ENCODE measurements around the gene MYH15.

The MYH15 gene

GRCh38 chr3:108509263-108509662, 1.1 kb downstream of the MYH15 start:
- no peak for DNase-seq (ENCODE audit: low spot score)

GRCh38 chr3:108507902-108508301, 2.5 kb downstream of the MYH15 start:
- no peak for DNase-seq (ENCODE audit: low spot score)

- no peak for DNase-seq (ENCODE audit: low spot score)
These were observed 4.6 kb downstream of the MYH15 start for GRCh38 chr3:108505811-108506210.

DNA sequence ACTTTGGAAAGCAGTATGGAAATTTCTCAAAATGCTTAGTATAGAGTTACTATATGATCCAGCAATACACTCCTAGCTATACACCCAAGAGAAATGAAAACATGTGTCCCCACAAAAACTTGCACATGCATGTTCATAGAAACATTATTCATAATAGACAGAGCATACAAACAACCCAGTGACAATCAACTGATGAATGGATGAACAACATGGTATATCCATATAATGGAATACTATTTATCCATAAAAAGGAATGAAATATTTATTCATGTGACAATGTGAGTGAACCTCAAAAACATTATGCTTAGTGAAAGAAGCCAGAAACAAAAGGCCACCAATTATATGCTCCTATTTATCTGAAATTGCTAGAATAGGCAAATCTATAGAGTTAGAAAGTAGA, 6.7 kb downstream of the MYH15 start:
- DNase-seq (ENCODE audit: low spot score) = no peak

GRCh38 chr3:108501535-108501934, 8.9 kb downstream of the MYH15 start:
- no peak for DNase-seq (ENCODE audit: low spot score)

GRCh38 chr3:108500728-108501127, 9.7 kb downstream of the MYH15 start:
- DNase-seq (ENCODE audit: low spot score) = peak; percentile 9

- DNase-seq (ENCODE audit: low spot score) = no peak
These were observed 13.1 kb downstream of the MYH15 start for GRCh38 chr3:108497271-108497670.

- no peak for DNase-seq (ENCODE audit: low spot score)
These were observed 14.7 kb downstream of the MYH15 start for GRCh38 chr3:108495717-108496116.

DNA sequence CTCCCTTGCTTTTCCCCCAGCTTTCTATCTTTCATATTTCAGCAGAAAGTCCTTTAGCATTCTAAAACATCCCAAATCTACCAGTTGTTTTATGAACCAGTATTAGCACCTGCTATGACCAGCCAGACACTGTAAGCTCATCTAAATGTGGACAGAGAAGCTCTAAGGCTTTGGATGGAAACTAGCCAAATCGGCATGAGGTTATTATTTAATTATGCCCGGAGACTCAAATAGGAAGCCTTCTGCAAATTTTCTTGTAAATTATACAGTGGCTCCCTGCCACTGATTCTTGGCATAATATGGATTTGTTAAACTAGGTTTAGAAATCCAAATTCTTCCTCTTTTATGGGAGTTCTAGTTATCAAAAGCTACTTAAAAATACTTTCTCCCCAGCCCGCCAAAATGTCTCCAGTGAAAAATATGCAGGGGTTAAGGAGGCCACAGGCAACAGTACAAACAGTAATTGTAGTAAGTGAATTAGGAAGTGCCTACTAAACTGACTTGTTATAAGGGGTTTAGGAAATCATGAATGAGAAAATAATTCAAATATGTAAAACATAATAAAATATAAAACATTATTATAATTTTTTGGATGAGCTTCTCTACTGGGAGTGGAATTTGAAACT, 15.4 kb downstream of the MYH15 start:
- no peak for DNase-seq (ENCODE audit: low spot score)

- peak; percentile 12 for DNase-seq (ENCODE audit: low spot score)
These were observed 16.5 kb downstream of the MYH15 start for GRCh38 chr3:108493862-108494261.

DNA sequence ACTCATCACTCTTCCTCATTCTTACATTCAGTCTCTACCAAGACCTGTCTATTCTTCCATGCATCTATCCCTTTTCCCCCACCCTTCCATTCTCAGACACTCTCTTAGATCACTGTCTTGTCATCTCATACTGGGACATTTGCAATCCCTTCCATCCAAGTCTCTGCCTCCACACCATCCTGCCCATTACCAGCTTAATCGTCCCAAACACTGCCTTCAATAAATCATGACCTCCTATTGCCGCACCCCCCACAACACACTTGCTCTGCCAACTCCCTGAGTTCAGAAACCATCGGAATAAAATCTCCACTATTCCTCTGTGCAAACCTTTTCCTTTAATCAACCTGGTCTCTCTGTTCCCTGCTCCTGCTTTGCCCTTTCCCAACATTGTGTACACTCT, 18.9 kb downstream of the MYH15 start:
- no peak for DNase-seq (ENCODE audit: low spot score)

DNA sequence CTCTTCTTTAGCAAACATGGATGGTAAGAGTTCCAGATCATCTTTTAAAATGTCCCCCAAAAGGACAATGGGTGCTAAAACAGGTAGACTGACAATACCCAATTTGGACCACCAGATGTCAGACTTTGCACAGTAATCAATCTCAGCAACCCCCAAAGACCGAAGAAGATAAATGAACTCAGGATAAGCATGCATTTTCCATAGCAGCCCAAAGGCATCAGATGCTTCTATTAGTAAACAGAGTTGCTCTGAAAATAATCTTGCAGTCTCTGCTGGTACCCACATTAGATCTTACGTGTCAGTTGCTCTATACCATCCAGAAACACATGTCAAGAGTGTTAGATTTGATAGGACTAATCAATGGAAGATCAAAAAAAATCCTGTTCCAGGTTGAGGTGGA, 20.6 kb downstream of the MYH15 start:
- DNase-seq (ENCODE audit: low spot score) = peak; percentile 60

DNA sequence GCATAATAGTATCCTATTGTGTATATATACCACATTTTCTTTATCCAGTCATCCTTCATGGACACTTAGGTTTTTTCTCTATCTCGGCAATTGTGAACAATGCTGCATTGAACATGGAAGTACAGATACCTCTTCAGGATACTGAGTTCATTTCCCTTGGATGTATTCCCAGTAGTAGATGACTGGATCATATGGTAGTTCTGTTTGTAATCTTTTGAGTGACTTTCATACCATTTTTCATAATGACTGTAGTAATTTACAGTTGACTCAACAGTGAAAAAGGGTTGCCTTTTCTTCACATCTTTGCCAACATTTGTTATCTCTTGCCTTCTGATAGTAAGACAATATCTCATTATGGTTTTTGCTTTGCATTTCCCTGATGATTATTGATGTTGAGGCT, 21.8 kb downstream of the MYH15 start:
- DNase-seq (ENCODE audit: low spot score) = peak; percentile 17

DNA sequence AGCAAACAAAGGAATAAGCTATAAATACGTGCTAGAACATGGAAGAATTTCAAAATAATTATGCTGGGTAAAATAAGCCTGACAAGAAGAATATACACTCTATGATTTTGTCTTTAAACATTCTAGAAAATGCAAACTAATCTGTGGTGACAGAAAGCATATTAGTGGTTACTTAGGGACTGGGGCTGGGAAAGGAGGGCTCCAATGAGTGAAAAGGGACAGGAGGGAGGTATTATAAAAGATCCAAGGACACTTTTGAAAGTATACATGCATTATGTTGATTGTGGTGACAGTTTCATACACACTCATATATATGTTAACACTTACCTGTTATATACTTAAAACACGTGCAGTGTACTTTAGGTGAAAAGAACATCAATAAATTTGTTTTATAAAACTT, 23.0 kb downstream of the MYH15 start:
- DNase-seq (ENCODE audit: low spot score) = no peak

DNA sequence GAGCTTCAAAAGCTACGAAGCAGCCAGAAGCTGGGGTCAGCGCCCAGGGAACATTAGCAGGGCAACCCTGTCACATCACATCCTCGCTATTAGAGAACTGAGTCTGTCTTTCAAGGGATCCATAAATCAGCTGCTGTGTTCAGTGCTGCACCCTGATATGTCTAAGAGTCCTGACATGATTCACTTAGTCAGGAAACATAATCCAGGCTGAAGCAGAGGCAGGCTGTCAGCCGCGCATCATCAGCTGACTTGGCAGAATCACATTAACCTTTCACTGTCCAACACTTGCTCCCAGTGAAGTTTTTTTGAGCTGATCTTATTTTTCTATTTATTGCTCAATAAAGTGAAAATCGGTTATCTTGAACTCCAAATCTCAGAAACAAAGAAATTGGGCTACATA, 23.5 kb downstream of the MYH15 start:
- DNase-seq (ENCODE audit: low spot score) = peak; percentile 34

DNA sequence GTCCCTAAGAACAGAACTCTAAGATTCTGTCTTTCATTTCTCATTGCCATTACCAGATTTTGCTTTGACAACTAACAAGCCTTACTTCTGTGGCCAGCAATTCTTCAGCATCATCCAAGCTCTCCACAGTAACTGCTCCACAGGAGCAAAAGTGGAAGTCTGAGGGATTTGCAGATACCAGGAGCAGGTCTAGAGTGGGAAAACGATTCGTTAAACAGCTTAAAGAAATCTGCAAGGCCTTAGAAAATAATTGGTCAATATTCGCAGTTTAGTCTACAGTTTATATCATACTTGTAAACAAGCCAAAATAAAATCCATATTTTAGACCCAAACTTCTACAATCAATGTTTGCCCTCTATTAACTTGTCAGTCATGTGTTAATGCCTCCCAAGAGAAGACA, 24.1 kb downstream of the MYH15 start:
- no peak for DNase-seq (ENCODE audit: low spot score)

DNA sequence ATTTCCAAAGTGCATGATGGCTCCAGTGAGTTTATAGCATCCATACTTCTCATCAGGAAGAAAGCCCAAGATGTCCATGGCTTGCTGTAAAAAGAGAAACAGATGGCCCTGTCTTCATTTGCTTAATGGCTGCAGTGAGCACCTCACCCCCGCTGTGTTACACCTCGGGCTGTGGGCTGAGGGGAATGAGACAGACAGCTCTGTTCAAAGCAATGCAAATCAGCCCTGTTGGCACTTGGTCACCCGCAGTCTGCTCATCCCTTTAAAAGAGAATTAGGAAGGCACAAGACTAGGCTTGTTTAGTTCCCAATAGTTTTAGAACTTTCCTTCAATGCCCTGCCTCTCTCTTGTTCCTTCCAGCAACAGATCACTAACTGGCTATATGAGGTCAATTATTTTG, 25.2 kb downstream of the MYH15 start:
- DNase-seq (ENCODE audit: low spot score) = no peak

DNA sequence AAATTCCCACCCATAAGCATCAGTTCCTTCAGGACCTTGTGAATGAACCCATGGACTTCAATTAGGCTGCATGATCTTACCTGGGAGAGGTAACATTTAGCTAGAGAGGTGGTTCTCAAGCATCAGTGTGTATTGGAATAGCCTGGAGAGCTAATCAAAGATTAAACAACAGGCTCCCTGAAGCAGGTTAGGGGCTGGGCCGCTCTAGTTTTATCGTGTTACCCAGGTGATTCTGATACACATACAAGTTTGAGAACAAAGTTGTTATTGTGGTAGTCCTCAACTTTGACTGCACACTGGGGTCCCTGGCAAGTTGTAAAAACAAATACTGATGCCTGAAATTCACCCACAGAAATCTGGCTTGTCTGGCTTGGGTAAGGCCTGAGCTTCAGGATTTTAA, 31.2 kb downstream of the MYH15 start:
- no peak for DNase-seq (ENCODE audit: low spot score)

GRCh38 chr3:108477511-108478147, 32.8 kb downstream of the MYH15 start:
- peak; percentile 60 for DNase-seq (ENCODE audit: low spot score)

DNA sequence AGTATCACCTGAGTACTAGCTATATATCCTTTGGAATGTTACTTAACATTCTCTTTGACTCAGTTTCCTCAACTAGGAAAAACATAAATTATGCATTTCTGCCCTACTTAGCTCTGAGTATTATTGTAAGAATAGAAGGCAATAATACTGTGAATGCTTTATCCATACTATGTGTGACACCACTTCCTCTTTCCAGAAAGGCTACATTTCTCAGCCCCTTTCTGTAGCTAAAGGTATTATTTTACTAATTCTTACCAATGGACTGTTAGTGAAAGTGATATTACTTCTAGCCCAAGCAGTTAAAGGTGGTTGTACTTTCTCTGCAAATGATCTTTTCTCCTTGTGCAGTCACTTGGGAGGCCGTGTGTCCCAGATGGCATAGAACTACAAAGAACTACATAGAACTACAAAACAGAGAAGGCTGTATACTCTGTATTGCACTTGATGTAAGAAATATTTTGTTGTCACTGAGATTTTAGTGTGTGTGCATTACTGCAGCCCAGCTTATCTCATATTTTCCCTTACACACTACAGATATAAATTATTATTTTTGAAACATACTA, 35.1 kb downstream of the MYH15 start:
- no peak for DNase-seq (ENCODE audit: low spot score)

DNA sequence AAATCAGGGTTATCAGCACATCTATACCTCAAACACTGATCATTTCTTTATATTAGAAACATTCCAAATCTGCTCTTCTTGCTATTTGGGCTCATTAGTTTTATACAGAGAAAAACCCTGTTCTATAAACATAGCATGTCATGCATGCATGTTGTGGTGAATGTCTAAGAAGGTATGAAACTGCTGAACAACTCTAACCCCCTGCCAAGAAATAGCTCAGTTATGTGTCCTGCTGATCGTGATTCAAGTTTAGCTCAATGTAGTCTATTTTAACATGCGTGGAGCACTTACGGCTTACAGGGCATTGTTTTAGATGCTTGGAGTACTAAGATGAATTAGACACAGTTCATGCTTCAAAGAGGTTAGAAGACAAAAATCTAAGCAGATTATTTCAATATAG, 35.8 kb downstream of the MYH15 start:
- no peak for DNase-seq (ENCODE audit: low spot score)

- DNase-seq (ENCODE audit: low spot score) = no peak
These were observed 36.7 kb downstream of the MYH15 start for GRCh38 chr3:108473711-108474110.

- DNase-seq (ENCODE audit: low spot score) = peak; percentile 64
These were observed 38.3 kb downstream of the MYH15 start for GRCh38 chr3:108472001-108472591.

- no peak for DNase-seq (ENCODE audit: low spot score)
These were observed 39.0 kb downstream of the MYH15 start for GRCh38 chr3:108471426-108471825.

Data from GM03348 (cell line).